KG1 (cell line): ENCODE results near the gene SIDT1.

Source experiments
- DNase-seq: peaks from one replicate; lab custom pipeline; 2025; lab: John Stamatoyannopoulos, UW

The SIDT1 gene

DNA sequence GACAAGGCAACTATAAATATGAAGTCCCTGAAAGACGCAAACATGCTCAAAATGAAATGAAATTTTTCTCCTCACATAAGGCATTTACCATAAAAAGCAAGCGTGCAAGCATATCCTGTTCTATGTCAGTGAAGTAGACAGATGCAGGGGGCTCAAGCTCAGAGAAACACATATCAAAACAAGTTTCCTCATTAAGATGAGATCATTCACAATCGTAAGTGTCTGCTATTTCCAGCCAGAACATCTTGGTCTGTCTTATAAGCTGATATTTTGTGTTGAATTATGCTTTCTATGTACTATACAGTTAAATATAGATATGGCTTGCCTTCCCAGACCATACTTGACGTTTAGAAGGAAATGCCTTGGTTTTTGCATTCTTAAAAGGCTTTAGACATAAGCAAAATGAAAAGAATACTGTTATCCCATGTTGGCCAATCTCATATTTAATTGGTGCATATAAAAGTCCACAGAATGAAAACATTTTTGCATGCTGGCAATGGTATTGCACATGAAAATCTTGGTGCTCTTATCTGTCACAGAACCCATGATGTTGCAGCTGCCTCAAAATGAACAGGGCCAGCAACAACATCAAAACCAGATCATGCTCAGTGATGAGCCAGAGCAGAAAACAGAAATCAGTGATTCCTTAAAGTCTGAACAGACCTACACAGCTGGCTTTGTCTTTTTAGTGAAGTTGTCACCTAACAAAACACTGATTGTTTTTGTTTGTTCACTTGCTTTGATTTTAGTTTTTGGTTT lies 65.4 kb downstream of the SIDT1 start:
- DNase-seq: no peak

DNA sequence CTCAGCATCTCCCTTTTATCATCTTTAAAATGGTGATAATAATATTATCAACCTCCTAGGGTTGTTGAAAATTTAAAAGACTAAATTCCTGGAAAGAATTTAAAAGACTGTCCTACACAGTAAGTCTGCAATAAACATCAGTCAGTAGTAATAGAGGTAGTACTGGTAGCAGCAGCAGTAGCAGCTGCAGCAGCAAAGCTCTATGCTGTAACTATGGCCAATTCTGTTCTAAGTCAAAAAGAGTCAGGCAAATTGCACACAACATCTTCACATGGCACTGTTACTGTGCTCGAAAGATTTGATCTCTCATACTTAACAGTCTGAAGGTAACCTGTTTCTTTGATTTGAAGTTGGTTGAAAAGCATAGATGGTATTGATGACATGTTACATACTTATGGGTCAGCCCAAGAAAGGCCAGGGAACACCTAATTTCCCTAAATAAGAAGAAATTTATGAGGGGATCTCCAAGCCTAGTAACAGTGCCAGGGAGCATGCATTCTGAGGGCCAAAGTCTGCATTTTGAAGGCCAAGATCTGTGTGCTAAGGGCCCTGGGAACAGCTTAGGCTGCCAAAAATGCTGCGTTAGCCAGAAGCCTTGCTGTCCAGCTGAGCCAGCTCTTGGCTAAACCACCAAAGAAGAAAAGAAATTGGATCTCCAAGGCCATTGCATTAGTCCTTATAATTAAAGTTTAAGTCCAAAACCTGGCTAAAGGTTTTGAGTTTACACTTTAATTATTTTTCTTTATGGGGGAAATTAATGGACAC lies 68.2 kb downstream of the SIDT1 start:
- no peak for DNase-seq

DNA sequence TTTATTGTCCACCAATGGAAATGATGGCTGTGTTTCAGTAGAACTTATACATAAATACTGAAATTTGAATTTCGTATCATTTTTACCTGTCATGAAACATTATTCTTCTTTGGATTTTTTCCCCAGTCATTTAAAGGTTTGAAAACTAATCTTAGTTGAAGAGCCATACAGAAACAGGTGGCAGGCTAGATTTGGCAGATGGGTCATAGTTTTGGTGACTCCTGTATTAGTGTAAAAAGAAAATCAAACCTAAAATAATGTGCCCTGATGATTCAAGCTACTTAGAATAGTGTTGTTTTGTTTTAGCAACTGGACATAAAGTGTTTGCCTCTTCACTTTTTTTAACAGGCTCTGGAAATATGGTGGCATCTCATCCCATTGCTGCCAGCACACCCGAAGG lies 68.9 kb downstream of the SIDT1 start:
- no peak for DNase-seq

DNA sequence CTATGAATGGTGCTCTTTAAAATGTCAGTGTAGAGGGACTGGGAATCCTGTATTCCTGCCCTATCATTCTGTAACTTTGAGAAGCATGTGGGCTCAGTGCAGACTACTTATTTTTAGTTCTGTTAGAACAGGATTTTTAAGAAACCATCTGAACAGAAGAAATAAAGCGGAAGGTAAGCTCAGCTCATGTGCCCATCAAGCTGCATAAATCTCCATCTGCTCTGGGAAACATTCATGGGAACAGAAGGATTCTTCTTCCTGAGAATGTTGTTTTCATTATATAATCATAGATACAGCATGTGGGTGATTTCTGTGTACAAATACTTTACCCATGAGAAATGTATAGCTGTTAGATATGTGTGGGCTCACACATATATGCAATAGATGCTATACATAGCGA lies 69.9 kb downstream of the SIDT1 start:
- DNase-seq: no peak

DNA sequence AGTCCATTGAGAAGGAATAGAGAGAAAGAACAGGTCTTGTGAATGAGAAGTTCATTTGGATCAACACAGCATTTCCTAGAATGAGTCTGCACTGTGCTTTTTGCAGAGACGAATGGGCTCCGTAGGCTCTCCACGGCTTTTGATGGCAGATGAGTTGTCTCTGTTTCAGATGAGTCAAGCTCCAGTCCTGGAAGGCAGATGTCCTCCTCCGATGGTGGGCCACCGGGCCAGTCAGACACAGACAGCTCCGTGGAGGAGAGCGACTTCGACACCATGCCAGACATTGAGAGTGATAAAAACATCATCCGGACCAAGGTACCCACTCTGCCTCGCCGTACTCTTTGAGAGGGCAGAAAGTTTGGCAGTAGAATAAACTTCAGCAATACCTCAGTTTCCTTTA lies 70.5 kb downstream of the SIDT1 start:
- DNase-seq: no peak

DNA sequence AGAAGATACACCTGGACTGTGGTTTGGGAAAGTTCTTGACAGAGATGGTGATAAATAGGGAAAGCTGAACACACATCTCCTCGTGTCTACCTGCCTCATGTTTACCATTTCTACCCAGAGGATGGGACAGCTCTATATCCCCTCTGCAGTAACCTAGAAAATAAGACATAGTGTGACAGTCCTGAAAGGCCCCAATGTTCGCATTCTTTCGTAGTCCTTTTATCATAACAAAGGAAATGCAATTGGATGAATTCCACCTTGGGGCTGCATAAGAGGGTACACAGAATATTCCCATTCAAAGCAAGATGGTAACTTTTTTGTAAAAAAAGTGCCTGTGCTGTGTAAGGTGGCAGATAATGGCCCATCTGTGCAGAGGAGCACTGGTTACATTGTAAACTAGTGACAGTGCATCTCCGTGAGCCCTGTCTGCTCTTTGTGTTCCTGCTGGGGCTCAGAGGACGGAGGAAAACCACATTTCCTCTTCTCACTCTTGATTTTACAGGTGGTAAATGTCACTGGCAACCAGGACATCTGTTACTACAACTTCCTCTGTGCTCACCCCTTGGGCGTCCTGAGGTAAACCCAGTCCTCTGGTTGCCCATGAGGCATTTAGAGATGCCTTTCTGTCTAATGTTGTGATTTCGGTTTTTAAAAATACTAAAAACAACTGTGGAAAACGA lies 74.3 kb downstream of the SIDT1 start:
- peak; percentile 55 for DNase-seq

DNA sequence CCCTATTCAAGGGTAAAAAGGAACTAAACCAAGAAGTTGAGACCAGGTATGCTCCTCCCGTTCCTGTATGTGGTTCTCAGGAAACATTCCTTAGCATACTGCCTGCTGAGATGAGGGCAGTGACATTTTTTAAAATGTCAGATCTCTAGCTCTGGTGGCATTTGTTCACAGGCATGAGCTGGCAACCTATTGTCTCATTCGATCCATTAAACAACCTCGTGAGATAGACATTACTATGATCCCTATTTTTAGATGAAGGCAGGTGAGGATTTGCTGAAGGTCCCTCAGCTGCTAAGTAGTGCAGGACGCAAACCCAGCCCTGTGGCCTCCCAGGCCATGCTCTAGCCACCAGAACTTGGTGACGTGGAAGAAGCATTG lies 74.9 kb downstream of the SIDT1 start:
- no peak for DNase-seq

DNA sequence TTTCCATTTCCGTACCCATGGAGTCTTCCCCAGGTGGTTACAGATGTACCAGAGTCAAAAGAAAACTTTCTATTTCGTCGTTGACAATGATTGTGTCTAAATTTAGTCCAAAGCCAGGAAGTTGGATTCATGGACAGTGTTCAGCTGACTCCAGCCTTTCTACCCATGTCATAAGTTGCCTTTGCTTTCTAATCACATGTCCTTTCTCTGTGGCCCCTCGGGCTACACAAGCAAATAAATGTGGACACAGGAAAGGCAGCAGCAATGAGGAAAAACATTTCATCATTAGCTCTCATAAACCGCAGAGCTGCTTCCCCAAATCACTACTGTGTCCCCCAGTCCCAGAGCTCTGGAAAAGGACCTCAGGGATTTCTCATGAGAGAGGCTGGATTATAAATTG lies 82.0 kb downstream of the SIDT1 start:
- no peak for DNase-seq

DNA sequence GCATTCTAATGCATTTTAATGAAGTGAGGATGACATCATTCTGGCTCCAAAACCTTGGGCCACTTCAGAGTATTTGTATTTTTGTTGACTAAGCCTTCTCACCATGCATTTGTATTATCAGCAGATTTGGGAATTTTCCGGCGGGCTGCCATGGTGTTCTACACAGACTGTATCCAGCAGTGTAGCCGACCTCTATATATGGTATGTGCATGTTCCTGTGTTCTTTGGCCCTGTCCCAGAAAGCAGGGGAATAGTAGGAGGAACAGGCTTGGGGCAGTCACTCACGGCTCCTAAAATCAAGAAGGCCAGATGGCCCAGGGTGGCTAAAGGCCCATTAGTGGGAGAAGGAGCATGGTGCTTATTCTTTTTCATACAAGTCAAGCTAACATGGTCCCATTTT lies 83.6 kb downstream of the SIDT1 start:
- no peak for DNase-seq

DNA sequence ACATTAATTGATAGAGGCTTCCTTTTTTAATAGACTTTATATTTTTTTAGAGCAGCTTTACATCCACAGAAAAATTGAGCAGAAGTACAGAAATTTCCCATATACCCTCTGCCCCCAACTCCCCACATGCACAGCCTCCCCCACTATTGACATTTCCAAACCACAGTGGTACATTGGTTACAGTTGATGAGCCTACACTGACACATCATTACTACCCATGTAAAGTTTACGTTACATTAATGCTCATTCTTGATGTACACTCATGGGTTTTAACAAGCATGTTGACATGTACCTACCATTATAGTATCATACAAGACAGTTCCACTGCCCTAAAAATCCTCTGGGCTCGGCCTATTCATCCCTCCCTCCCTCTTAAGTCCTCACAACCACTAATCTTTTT lies 85.4 kb downstream of the SIDT1 start:
- no peak for DNase-seq

DNA sequence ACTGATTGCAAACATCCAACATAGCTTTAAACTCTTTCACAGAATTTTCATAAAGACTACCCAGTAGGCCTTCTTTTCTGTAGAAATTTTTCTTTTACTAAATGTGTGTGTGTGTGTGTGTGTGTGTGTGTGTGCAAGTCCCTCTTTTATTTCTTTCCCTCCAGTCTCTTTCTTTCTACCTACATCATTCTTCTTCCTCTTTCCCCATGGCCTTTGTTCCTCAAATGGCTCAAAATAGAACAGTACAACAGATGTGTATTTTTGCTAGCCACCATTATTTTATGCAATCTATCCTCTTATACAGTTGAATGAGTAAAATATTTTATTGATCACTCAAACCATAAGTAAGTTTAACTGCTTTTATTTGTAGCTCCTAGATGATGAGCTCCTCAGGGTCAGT lies 87.7 kb downstream of the SIDT1 start:
- DNase-seq: no peak

DNA sequence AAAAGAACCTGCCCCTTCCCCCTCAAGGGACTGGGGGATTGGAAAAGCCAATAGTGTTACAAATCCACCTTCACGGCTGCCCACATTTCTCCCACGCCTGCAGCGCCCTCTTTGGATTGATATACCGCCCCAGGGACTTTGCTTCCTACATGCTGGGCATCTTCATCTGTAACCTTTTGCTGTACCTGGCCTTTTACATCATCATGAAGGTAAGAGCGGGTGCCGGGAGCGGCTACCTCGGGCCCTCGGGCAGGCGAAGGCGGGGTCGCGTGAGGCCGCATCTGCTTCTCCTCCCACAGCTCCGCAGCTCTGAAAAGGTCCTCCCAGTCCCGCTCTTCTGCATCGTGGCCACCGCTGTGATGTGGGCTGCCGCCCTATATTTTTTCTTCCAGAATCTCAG lies 91.0 kb downstream of the SIDT1 start:
- DNase-seq: no peak

DNA sequence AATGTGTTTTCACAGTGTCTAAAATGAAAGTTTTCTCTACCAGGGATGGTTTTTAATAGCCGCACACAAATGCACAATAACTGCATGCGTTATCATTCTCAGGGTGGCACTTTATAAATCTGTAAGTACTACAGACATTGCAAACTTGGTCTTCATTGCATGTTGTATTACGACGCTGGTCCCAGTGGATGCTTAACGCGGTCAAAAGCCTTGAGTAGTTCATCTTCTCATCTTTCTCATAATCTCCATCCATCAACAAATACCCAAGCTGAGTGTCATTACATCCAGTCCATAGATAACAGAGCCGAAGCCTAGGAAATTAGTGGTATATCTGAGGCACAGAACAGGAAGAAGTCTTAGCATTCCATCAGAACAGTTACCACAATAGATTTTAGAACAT lies 91.5 kb downstream of the SIDT1 start:
- DNase-seq: no peak

DNA sequence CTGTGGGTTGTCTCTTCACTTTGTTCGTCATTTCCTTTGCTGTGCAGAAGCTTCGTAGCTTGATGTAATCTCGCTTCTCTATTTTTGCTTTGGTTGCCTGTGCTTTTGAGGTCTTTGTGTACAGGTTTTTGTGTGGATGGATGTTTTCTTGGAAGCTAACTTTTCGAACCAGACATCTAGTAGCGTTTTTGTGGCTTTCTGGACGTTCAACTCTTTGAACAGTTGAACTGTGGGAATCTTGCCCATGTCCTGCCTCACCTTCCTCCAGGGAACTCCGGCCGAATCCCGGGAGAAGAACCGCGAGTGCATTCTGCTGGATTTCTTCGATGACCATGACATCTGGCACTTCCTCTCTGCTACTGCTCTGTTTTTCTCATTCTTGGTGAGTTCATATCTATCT lies 93.5 kb downstream of the SIDT1 start:
- DNase-seq: no peak

DNA sequence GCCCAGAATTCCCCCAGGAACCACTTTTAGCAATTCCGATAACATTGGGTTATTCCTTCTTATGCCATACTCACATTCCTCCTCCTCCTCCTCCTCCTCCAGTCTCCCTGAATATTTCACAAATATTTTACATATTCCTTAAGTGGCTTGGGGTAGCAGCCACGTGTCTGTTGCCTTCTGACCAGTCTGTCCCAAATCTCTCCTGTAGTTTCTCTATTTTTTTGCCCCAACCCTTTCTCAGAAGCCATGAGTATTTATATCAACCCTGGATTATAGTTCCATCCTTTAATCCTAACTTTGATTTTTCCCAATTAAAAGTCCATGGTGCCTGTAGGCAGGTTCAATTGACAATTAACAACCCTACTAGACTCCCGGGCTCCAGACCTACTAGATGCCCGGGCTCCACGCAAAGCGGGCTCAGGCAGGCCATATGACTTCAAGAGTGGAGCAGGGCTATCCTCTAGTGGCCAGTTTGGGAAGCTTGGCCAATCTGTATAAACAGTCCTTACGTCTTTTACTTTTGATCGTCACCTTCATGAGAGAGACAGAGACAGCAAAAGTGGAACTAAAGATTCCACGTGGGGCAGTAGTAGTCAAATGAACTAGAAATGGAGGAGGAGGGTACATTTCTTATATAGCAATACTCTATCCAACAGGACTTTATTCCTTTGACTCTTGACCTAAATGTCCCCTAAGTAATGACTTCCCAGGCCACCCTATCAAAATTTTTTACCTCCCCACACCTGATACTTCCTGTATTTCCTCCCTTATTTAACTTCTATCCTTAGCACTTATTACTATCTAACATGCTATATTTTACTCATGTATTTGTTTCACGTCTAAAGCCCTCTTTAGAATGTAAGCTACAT lies 94.4 kb downstream of the SIDT1 start:
- no peak for DNase-seq

DNA sequence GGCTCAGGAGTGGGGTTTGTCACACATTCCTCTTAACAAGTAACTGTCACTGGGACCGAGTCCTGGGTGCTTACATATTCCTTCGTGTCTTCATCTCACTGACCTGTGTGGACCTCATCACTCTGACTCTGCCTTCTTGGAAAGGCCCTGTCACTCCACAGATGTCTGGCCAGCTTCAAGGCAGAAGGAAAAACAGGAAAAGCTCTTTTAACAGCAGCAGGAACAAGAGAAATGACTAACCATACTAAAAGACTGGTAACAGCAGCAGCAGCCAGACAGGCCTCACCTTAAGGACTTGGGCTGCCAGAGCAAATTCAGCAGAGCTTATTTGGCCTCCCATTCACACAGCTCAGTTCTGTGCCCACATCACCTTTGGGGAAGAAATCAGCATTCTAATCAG lies 96.0 kb downstream of the SIDT1 start:
- DNase-seq: no peak

DNA sequence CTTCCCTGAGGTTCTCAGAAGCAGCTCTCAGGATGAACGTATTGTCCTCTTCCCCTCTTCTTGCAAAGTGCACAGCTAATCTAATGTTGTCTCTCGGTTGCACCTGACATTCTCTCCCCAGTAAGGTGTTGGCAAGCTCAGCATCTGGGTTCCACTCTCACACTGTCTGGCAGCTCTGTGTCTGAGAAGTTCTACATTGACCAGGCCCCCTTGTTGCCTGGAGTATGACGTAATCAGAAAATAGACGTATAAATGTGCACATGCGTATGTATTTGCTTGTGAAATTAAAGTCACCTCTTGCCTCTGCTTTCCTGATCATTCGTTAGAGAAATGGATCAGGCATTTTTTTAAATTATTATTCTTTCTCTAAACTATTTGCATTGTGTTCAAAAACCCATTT lies 96.4 kb downstream of the SIDT1 start:
- DNase-seq: no peak

DNA sequence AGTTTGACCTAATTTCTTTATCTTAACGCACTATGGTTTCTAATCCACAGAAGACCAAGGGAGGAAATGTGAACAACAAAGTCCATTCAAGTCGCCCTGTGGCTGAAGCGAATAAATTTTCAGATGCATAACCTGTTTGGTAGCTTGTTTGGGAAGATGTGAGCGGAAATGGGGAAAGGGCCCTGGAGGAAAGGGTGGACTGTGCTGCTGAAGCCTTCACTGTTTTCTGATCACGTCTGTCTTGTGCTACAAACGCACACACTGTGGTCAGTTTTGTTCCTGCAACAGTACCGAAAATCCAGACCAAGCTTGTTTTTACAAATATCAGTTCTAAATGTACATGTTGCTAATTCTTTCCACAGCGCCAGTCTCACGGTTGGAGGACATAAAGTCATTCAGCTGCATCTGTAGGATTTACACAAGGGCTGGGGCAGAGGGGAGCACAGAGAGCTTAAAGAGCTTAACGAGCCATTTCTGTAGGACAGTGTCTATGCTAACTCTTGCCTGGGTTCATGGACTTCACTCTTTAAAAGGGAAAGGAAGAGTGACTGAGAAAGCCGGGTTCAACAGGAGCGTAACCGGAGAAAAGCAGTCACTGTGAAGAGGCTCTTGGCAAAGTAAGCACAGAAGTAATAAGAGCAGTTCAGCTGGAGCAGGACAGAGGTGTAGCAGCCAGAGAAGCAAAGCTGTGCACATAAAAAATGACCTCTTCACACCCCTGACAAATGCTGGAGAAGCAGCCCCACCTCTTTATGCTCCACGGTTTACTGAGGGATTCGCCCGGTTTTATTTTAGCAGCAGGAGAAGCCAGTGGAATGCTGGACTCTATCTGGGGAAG lies 97.4 kb downstream of the SIDT1 start:
- no peak for DNase-seq

DNA sequence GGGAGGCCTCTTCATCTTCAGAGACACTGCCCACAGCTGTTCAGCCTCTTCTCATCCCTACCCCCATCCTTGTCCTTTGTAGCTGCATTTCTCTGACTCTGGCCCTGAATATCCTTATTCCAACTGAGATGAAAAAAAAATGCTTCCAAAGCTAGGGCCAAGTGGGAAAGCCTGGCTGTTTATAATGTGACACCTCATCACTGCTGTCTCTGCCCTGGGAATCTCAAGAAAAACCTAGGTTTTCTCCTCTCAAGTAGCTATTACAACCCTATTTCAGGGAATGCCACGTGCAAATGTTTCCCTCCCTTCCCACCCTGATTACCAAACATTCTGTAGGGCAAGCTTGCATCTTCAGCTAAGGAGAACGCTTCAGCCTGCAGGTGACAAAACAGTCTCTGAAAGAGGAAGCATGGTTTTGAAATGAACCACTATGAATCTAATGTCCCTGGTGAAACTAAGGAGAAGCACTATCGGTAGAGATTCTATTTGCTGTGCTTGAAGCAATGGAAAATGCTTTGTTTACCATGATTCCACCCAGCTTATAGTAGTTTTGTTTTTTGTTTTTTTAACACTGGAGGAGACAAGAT lies 98.7 kb downstream of the SIDT1 start:
- DNase-seq: no peak

DNA sequence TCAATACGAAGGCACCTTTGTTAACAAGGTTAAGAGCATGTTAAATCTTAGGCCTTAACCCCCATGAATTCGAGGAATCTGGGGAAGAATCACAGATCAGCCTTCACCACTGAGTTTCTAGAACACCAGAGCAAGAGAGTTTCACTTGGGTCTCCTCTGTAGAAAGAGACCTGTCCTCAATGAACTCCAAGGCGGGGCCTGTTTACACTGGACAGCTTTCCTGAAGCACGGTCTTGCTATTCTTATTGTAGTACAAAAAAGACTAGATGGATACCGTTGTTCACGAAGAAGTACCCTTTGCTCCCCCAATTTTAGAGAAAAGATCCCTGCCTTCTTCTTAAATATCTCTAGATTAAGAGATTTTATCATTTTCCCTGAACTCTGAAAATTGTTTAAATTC lies 99.2 kb downstream of the SIDT1 start:
- no peak for DNase-seq
